H1 (cell line): ENCODE measurements around the gene PID1. TPM values are rescaled to one million over a fixed set of nuclear protein-coding genes. Genes with fewer than 3 reads are reported as not detected.

Source experiments
- CTCF ChIA-PET: fragments of 300-600 bp; sonication (Branson Sonifier 250); formaldehyde crosslinking; loops from one replicate; lab custom pipeline; 2021; ENCODE audit not compliant: partially characterized antibody; lab: Charles Lee
- POLR2A ChIA-PET: fragments of 300-600 bp; sonication (Branson Sonifier 250); formaldehyde crosslinking; loops from one replicate; lab custom pipeline; 2021; ENCODE audit warnings: inconsistent platforms; ENCODE audit not compliant: partially characterized antibody; lab: Charles Lee
- DNase-seq, 2 experiments: peaks; one replicate each; pipeline versions ENCODE4 v3.0.0 to v3.0.0-alpha.2; 2010 to 2022; ENCODE audit warnings: low spot score in 2 of 2, low read depth in 1 of 2, mixed read lengths in 1 of 2
- FAIRE-seq: peaks from 2 replicates; lab custom pipeline; 2011; peaks lifted over from hg19 to GRCh38; lab: Jason Lieb, UNC
- H2AFZ ChIP-seq: 2 replicates; pipeline ENCODE4 v1.8.1; 2012; ENCODE audit warnings: low read length, inconsistent platforms
- H2AK5ac ChIP-seq: 2 replicates; pipeline ENCODE4 v1.6.1; 2013; ENCODE audit warnings: low read depth, low read length
- H2BK120ac ChIP-seq: replicated peaks from 2 replicates; pipeline ENCODE3; 2013; ENCODE audit warnings: low read depth, low read length, inconsistent platforms
- H2BK12ac ChIP-seq: 2 replicates; pipeline ENCODE4 v1.6.1; 2013; ENCODE audit warnings: low read depth, low read length
- H2BK15ac ChIP-seq: 2 replicates; pipeline ENCODE4 v1.6.1; 2013; ENCODE audit warnings: low read length
- H2BK20ac ChIP-seq: 2 replicates; pipeline ENCODE4 v1.6.1; 2013; ENCODE audit warnings: low read length
- H2BK5ac ChIP-seq: 2 replicates; pipeline ENCODE4 v1.6.1; 2013; ENCODE audit warnings: low read depth, low read length
- H3K14ac ChIP-seq: 2 replicates; pipeline ENCODE4 v1.6.1; 2013; ENCODE audit warnings: inconsistent platforms; ENCODE audit not compliant: insufficient read length
- H3K18ac ChIP-seq: 2 replicates; pipeline ENCODE4 v1.6.1; 2013; ENCODE audit warnings: low read length; ENCODE audit errors: extremely low read depth
- H3K23ac ChIP-seq: 2 replicates; pipeline ENCODE4 v1.6.1; 2013; ENCODE audit warnings: inconsistent platforms; ENCODE audit not compliant: insufficient read length
- H3K23me2 ChIP-seq: 2 replicates; pipeline ENCODE4 v1.6.1; 2013; ENCODE audit warnings: low read depth, low read length
- H3K27ac ChIP-seq: 2 replicates; pipeline ENCODE4 v1.6.1; 2011; ENCODE audit warnings: low read depth, low read length, inconsistent platforms
- H3K27me3 ChIP-seq, 4 experiments: replicated peaks in 1 of 4; 1 replicate in 1 of 4; 2 replicates in 3 of 4; pipeline versions ENCODE4 v1.6.1 to v1.8.1; 2011 to 2013; ENCODE audit warnings: low read length in 3 of 4, mild to moderate bottlenecking in 3 of 4, inconsistent platforms in 2 of 4, mixed read lengths in 2 of 4, moderate library complexity in 1 of 4; ENCODE audit not compliant: control insufficient read depth in 3 of 4, insufficient read depth in 3 of 4; ENCODE audit errors: extremely low read depth in 1 of 4
- H3K36me3 ChIP-seq, 4 experiments: 2 replicates each; pipeline versions ENCODE4 v1.6.1 to v1.8.1; 2011 to 2013; ENCODE audit warnings: mild to moderate bottlenecking in 4 of 4, low read length in 3 of 4, moderate library complexity in 2 of 4, control low read depth in 1 of 4, inconsistent platforms in 1 of 4; ENCODE audit not compliant: insufficient read depth in 4 of 4, control insufficient read depth in 2 of 4
- H3K4ac ChIP-seq: replicated peaks from 2 replicates; pipeline ENCODE3; 2013; ENCODE audit warnings: low read length, low read depth, mixed read lengths, inconsistent platforms; ENCODE audit not compliant: insufficient read length
- H3K4me1 ChIP-seq, 4 experiments: replicated peaks in 1 of 4; 1 replicate in 1 of 4; 2 replicates in 3 of 4; pipeline versions ENCODE4 v1.6.1 to v1.8.1; 2011 to 2013; ENCODE audit warnings: low read length in 3 of 4, inconsistent platforms in 2 of 4, mixed read lengths in 1 of 4; ENCODE audit not compliant: insufficient read depth in 4 of 4, control insufficient read depth in 3 of 4
- H3K4me2 ChIP-seq, 2 experiments: 2 replicates each; pipeline versions ENCODE4 v1.6.1 to v1.8.1; 2011 to 2013; ENCODE audit warnings: low read depth in 2 of 2, low read length in 2 of 2, control low read depth in 1 of 2, inconsistent platforms in 1 of 2, mild to moderate bottlenecking in 1 of 2; ENCODE audit not compliant: insufficient read depth in 1 of 2
- H3K4me3 ChIP-seq, 4 experiments: fragments of 200-600, 300-600 bp in 1 of 4; sonication (generic), shearing (Covaris generic), sonication (Bioruptor Twin) in 1 of 4; 2 replicates each; pipeline versions ENCODE4 v1.5.1 to v1.8.1; 2011 to 2016; ENCODE audit warnings: low read length in 4 of 4, low read depth in 3 of 4, control low read depth in 2 of 4, inconsistent platforms in 2 of 4, mild to moderate bottlenecking in 2 of 4, mixed read lengths in 1 of 4, moderate library complexity in 1 of 4; ENCODE audit not compliant: insufficient read depth in 2 of 4; ENCODE audit errors: extremely low read depth in 1 of 4
- H3K56ac ChIP-seq: replicated peaks from 2 replicates; pipeline ENCODE3; 2013; ENCODE audit warnings: low read depth, mild to moderate bottlenecking, mixed read lengths, low read length, inconsistent platforms; ENCODE audit not compliant: insufficient read length
- H3K79me1 ChIP-seq: 2 replicates; pipeline ENCODE4 v1.6.1; 2013; ENCODE audit warnings: low read depth, low read length, control low read depth
- H3K79me2 ChIP-seq, 2 experiments: 2 replicates each; pipeline versions ENCODE4 v1.6.1 to v1.8.1; 2012 to 2013; ENCODE audit warnings: low read length in 2 of 2, mild to moderate bottlenecking in 2 of 2, inconsistent platforms in 1 of 2; ENCODE audit not compliant: insufficient read depth in 2 of 2, control insufficient read depth in 1 of 2
- H3K9ac ChIP-seq, 4 experiments: replicated peaks in 1 of 4; 1 replicate in 1 of 4; 2 replicates in 3 of 4; pipeline versions ENCODE4 v1.6.1 to v1.8.1; 2011 to 2013; ENCODE audit warnings: low read depth in 3 of 4, low read length in 3 of 4, control low read depth in 2 of 4, mild to moderate bottlenecking in 2 of 4, moderate library complexity in 2 of 4, inconsistent platforms in 1 of 4; ENCODE audit errors: extremely low read depth in 1 of 4
- H3K9me3 ChIP-seq, 2 experiments: 2 replicates each; pipeline versions ENCODE4 v1.6.1 to v1.8.1; 2012 to 2013; ENCODE audit warnings: mild to moderate bottlenecking in 2 of 2, moderate library complexity in 2 of 2, control low read depth in 1 of 2, inconsistent platforms in 1 of 2, low read depth in 1 of 2, low read length in 1 of 2, mixed read lengths in 1 of 2; ENCODE audit not compliant: insufficient read depth in 2 of 2
- H4K20me1 ChIP-seq, 2 experiments: replicated peaks in 1 of 2; 2 replicates each; pipeline versions ENCODE3 to v1.8.1; 2011 to 2013; ENCODE audit warnings: inconsistent platforms in 2 of 2, low read length in 2 of 2, mild to moderate bottlenecking in 1 of 2; ENCODE audit not compliant: insufficient read depth in 2 of 2, control insufficient read depth in 1 of 2
- H4K5ac ChIP-seq: 2 replicates; pipeline ENCODE4 v1.6.1; 2013; ENCODE audit warnings: low read length, low read depth, mixed read lengths, inconsistent platforms; ENCODE audit not compliant: insufficient read length
- H4K8ac ChIP-seq: 2 replicates; pipeline ENCODE4 v1.8.0; 2013; ENCODE audit warnings: mild to moderate bottlenecking, moderate library complexity, low read length, inconsistent platforms; ENCODE audit not compliant: insufficient read depth; ENCODE audit errors: extremely low read depth
- H4K91ac ChIP-seq: replicated peaks from 2 replicates; pipeline ENCODE3; 2013; ENCODE audit warnings: low read length, mixed read lengths, inconsistent platforms; ENCODE audit not compliant: insufficient read length
- CBX8 ChIP-seq: fragments of 300-800, 300-1000 bp; sonication (generic); IDR thresholded peaks from 2 replicates; pipeline ENCODE4 v1.7.1; 2016; ENCODE audit warnings: low read depth, low read length, borderline replicate concordance
- HDAC2 ChIP-seq, 2 experiments: fragments of 300-600 bp in 1 of 2; sonication (generic) in 1 of 2; IDR thresholded peaks; 2 replicates each; pipeline ENCODE4 v1.6.1; 2011 to 2012; ENCODE audit warnings: low read depth in 2 of 2, low read length in 2 of 2, mild to moderate bottlenecking in 2 of 2, moderate library complexity in 2 of 2, borderline replicate concordance in 1 of 2, inconsistent platforms in 1 of 2
- KDM1A ChIP-seq: fragments of 200-600, 300-600 bp; sonication (generic); IDR thresholded peaks from 2 replicates; pipeline ENCODE4 v1.7.1; 2016; ENCODE audit warnings: mild to moderate bottlenecking, low read length, borderline replicate concordance
- MAX ChIP-seq: IDR thresholded peaks from 2 replicates; pipeline ENCODE4 v1.6.1; 2012; ENCODE audit warnings: inconsistent platforms
- NRF1 ChIP-seq: IDR thresholded peaks from 2 replicates; pipeline ENCODE4 v1.6.1; 2011; ENCODE audit warnings: mild to moderate bottlenecking, low read depth, low read length, improper control_type of control experiment
- POLR2A ChIP-seq, 2 experiments: IDR thresholded peaks; 1 replicate in 1 of 2; 2 replicates in 1 of 2; pipeline ENCODE4 v1.6.1; 2011; ENCODE audit warnings: low read depth in 2 of 2, low read length in 2 of 2, mild to moderate bottlenecking in 2 of 2; ENCODE audit errors: control extremely low read depth in 1 of 2
- YY1 ChIP-seq: IDR thresholded peaks from 2 replicates; pipeline ENCODE4 v1.6.1; 2011; ENCODE audit warnings: low read depth, mild to moderate bottlenecking, low read length
- WGBS, 2 experiments: shearing (Covaris generic) in 1 of 2; methylation state at CpG; one replicate each; pipeline versions ENCODE4 v1.1.6 to v1.1.7; 2013 to 2015; ENCODE audit warnings: low lambda C conversion rate in 2 of 2, mixed read lengths in 2 of 2, inconsistent platforms in 1 of 2, low coverage in 1 of 2, missing lambda C conversion rate in 1 of 2; ENCODE audit not compliant: insufficient replicate concordance in 2 of 2, insufficient coverage in 1 of 2, insufficient read length in 1 of 2; ENCODE audit errors: extremely low coverage in 1 of 2, missing lambda C conversion rate in 1 of 2; 5-methylcytosine and 5-hydroxymethylcytosine counted together
- polyA plus RNA-seq, 7 experiments: library from polyadenylated mRNA; depleted of rRNA in 3 of 7; stranded (reverse) in 5 of 7; unstranded in 2 of 7; fragments of >200 nt in 5 of 7; fragments of 200-250 nt in 2 of 7; gene quantifications; 1 replicate in 5 of 7; 2 replicates in 1 of 7; 4 replicates in 1 of 7; pipeline versions ENCODE4 v1.2.1 to v1.2.3, GENCODE V29; 2011 to 2013; ENCODE audit warnings: missing spikeins in 2 of 7, mixed read lengths in 2 of 7
- total RNA-seq: library from RNA; stranded (reverse); fragmentation: NEBNext Ultra II Directional; extraction: Animal tissue kit (Norgen Biotek cat#: 25700); gene quantifications from 2 replicates; pipeline ENCODE4 v1.2.1, GENCODE V29; 2021

PID1 gene
- total and polyA plus RNA-seq, 2 of the 8 experiments (the other 6 are each of a cell fraction or from before 2014, with no cell fraction given), result 1.5 to 3.3 TPM

DNA sequence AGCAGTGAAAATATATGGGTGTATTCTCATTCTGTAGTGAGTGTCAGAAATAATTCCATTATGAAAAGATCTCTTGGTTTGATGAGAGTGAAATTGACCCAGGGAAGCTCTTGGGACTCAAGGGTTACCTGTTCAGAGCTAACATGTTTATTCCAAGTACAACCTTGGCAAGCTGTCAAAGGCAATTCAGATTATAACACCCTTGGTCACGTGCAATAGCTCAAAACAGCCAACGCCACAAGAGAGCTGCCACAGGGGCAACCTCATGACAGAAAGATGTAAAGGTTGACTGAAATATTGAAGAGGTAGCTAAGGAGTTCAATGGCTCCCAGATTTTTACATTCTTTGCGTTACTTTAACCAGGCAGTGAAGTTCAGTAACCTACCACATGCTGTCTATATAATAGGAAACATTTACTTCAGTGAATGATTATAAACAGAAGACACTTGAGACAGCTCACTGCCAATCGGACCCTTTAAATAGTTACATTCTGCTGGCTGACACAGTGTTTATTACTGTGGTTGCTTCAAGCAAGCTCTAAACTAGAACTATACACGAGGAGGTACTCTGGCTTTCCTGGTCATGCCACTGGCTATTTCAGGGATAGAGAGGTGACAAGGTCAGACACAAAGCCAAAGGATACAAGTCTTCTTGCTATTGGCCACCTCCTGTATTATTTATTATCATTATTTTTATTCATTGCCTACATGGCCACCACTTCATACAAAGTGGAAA is 187.3 kb downstream of the PID1 start:
- no peak overlapping the region for H2AFZ ChIP-seq
- no peak for DNase-seq
- TF ChIP-seq HDAC2 (IDR thresholded peaks at IDR 0.05; ENCODE audit: borderline replicate concordance in 1 of 2, low read depth in 2 of 2, low read length in 2 of 2), result no peak
- TF ChIP-seq KDM1A, result no peak
- no peak for TF ChIP-seq POLR2A (IDR thresholded peaks at IDR 0.05; ENCODE audit: control extremely low read depth in 1 of 2, low read depth in 2 of 2, low read length in 2 of 2)
- TF ChIP-seq CBX8, result no peak
- no peak for TF ChIP-seq NRF1
- no peak for TF ChIP-seq MAX
- TF ChIP-seq YY1, result no peak

More for the DNA sequence above, 187.3 kb downstream of the PID1 start:
- Histone ChIP-seq H3K4ac (no peak overlapping the region), H3K4me3 (no peak overlapping the region), H3K36me3 (no peaks in the 10 kb centered on the region), H4K8ac (no peak overlapping the region), H3K14ac (no peak overlapping the region), H3K27ac (no peak overlapping the region), H2AK5ac (no peak overlapping the region), H3K4me2 (no peak overlapping the region), H2BK15ac (no peak overlapping the region), H3K79me1 (no peaks in the 10 kb centered on the region), H2BK12ac (no peak overlapping the region), H3K56ac (no peak overlapping the region), H2BK120ac (no peak overlapping the region), H3K9ac (no peak overlapping the region), H2BK20ac (no peak overlapping the region), H2BK5ac (no peak overlapping the region), H3K9me3 (no peaks in the 10 kb centered on the region), H3K79me2 (no peaks in the 10 kb centered on the region), H3K23me2 (no peaks in the 10 kb centered on the region), H4K5ac (no peak overlapping the region), H4K20me1 (no peaks in the 10 kb centered on the region), H4K91ac (no peak overlapping the region), H3K23ac (no peak overlapping the region), H3K27me3 (no peaks in the 10 kb centered on the region), H3K18ac (no peak overlapping the region), H3K4me1 (no peaks in the 10 kb centered on the region)
- POLR2A ChIA-PET, result no interaction called here
- CTCF ChIA-PET, result interaction anchor here (0.7 to 1.1 kb wide), 2 partner anchors 14 to 347 kb away, joined by 3 read pairs; no protein-coding TSS in a partner anchor
- no peak for FAIRE-seq
- 85% methylated on average over 5 of the region's 5 CpGs; no CpG with 5 or more reads in 1 of the 2 experiments for WGBS, 2 experiments
